Neural cell (in vitro differentiated cells): ENCODE measurements around the gene GNAI2. TPM values are rescaled to one million over a fixed set of nuclear protein-coding genes. Genes with fewer than 3 reads are reported as not detected.

Experiments used
- H2AFZ ChIP-seq: fragments of 200-600, 300-800 bp; sonication (generic), shearing (Covaris generic); 2 replicates; pipeline ENCODE4 v1.6.0; 2014; ENCODE audit warnings: low read depth, mild to moderate bottlenecking, antibody characterized with exemption, low read length, moderate library complexity
- H3F3A ChIP-seq: fragments of 200-600 bp; shearing (Covaris generic); 2 replicates; pipeline ENCODE4 v1.6.1; 2016; ENCODE audit warnings: mild to moderate bottlenecking, moderate library complexity, mixed read lengths, antibody characterized with exemption, low read length; ENCODE audit not compliant: insufficient read depth, poor library complexity, severe bottlenecking
- H3K27ac ChIP-seq: fragments of 200-600, 300-800 bp; sonication (generic), shearing (Covaris generic); 2 replicates; pipeline ENCODE4 v1.5.1; 2014; ENCODE audit warnings: mild to moderate bottlenecking, low read length, moderate library complexity
- H3K27me3 ChIP-seq: fragments of 300-800, 200-600 bp; sonication (generic), shearing (Covaris generic); 2 replicates; pipeline ENCODE4 v1.6.0; 2014; ENCODE audit warnings: mild to moderate bottlenecking, low read depth, low read length, moderate library complexity; ENCODE audit not compliant: insufficient read depth
- H3K36me3 ChIP-seq: fragments of 300-800, 200-600 bp; sonication (generic), shearing (Covaris generic); 2 replicates; pipeline ENCODE4 v1.5.1; 2014; ENCODE audit warnings: mild to moderate bottlenecking, antibody characterized with exemption, low read length, moderate library complexity; ENCODE audit not compliant: insufficient read depth
- H3K4me2 ChIP-seq: fragments of 300-800, 200-600 bp; sonication (generic), shearing (Covaris generic); 2 replicates; pipeline ENCODE4 v1.6.0; 2014; ENCODE audit warnings: mild to moderate bottlenecking, low read length
- H3K4me3 ChIP-seq: fragments of 300-800, 200-600 bp; sonication (generic), shearing (Covaris generic); 2 replicates; pipeline ENCODE4 v1.5.1; 2014; ENCODE audit warnings: mild to moderate bottlenecking, low read length, moderate library complexity
- H3K79me2 ChIP-seq: fragments of 200-600 bp; shearing (Covaris generic); replicated peaks from 2 replicates; pipeline ENCODE4 v1.6.0; 2014; ENCODE audit warnings: mild to moderate bottlenecking, low read length, moderate library complexity; ENCODE audit not compliant: insufficient read depth
- H3K9ac ChIP-seq: fragments of 300-800, 200-600 bp; sonication (generic), shearing (Covaris generic); 2 replicates; pipeline ENCODE4 v1.6.1; 2016; ENCODE audit warnings: mild to moderate bottlenecking, low read length, mixed read lengths
- H3K9me2 ChIP-seq: fragments of 200-600 bp; shearing (Covaris generic); 2 replicates; pipeline ENCODE4 v1.6.1; 2016; ENCODE audit warnings: mild to moderate bottlenecking, low read length, mixed read lengths; ENCODE audit not compliant: insufficient read depth
- H3K9me3 ChIP-seq: fragments of 200-600, 300-800 bp; sonication (generic), shearing (Covaris generic); 2 replicates; pipeline ENCODE4 v1.6.1; 2016; ENCODE audit warnings: mild to moderate bottlenecking, mixed run types, low read length, moderate library complexity, mixed read lengths
- H4K20me1 ChIP-seq: fragments of 200-600 bp; shearing (Covaris generic); 2 replicates; pipeline ENCODE4 v1.6.1; 2016; ENCODE audit warnings: mild to moderate bottlenecking, mixed run types; ENCODE audit not compliant: insufficient read depth
- CTCF ChIP-seq: fragments of 450-650 bp; IDR thresholded peaks from 2 replicates; pipeline ENCODE4 v1.5.1; 2014; ENCODE audit warnings: antibody characterized with exemption, mild to moderate bottlenecking, moderate library complexity; ENCODE audit not compliant: poor library complexity, severe bottlenecking
- EP300 ChIP-seq: fragments of 450-650 bp; conservative IDR thresholded peaks from 2 replicates; pipeline ENCODE4 v1.6.1; 2014; ENCODE audit warnings: antibody characterized with exemption, mild to moderate bottlenecking, moderate library complexity; ENCODE audit not compliant: poor library complexity, severe bottlenecking
- EZH2 ChIP-seq: fragments of 200-600, 300-800 bp; shearing (Covaris generic), sonication (generic); IDR thresholded peaks from 2 replicates; pipeline ENCODE4 v1.6.1; 2014; ENCODE audit warnings: antibody characterized with exemption, low read length, borderline replicate concordance, mild to moderate bottlenecking; ENCODE audit not compliant: insufficient read depth, poor library complexity, severe bottlenecking
- MXI1 ChIP-seq: fragments of 450-650 bp; conservative IDR thresholded peaks from 2 replicates; pipeline ENCODE4 v1.6.1; 2014; ENCODE audit warnings: antibody characterized with exemption, mild to moderate bottlenecking; ENCODE audit not compliant: poor library complexity, severe bottlenecking
- POLR2AphosphoS5 ChIP-seq: IDR thresholded peaks from 2 replicates; pipeline ENCODE4 v1.6.1; 2012
- RAD21 ChIP-seq: fragments of 450-650 bp; conservative IDR thresholded peaks from 2 replicates; pipeline ENCODE4 v1.6.1; 2014; ENCODE audit warnings: antibody characterized with exemption, mild to moderate bottlenecking, moderate library complexity
- SMC3 ChIP-seq: fragments of 450-650 bp; conservative IDR thresholded peaks from 2 replicates; pipeline ENCODE4 v1.6.1; 2014; ENCODE audit warnings: antibody characterized with exemption, mild to moderate bottlenecking, moderate library complexity; ENCODE audit not compliant: poor library complexity
- TAF1 ChIP-seq: IDR thresholded peaks from 2 replicates; pipeline ENCODE4 v1.6.1; 2012; ENCODE audit warnings: low read depth
- polyA plus RNA-seq: library from polyadenylated mRNA; depleted of rRNA; stranded (reverse); fragments of >200 nt; gene quantifications from 2 replicates; pipeline ENCODE4 v1.2.3, GENCODE V29; 2014
- TF ChIP-seq, protein P1 (sequence below): IDR thresholded peaks from 2 replicates; pipeline ENCODE4 v1.6.1; 2012; ENCODE audit warnings: borderline replicate concordance

Gene GNAI2
- polyA plus RNA-seq, 1 donor from 2014 or later, result 101 TPM

DNA sequence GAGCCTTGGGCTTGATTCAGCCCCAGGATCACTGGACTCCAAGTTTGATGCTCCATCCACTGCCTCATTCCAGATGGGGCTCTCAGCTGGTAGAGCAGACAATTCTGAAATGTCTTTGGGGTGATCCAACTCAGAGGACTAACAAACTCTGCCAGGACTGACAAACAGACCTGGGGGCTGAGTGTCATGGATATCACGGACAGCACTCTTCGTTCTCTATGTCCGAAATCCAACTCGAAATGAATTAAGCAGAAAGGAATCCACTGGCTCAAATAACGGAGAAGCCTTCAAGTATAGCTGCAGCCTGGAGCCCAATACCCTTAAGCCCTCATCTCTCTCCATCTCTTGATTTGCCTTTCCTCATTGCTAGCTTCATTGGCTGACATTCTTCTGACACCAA, 16.7 kb upstream of the GNAI2 start:
- no peak overlapping the region for H3K27ac ChIP-seq
- no peak for TF ChIP-seq TAF1
- TF ChIP-seq SMC3, result no peak
- no peak for TF ChIP-seq POLR2AphosphoS5
- TF ChIP-seq MXI1, result no peak
- TF ChIP-seq RAD21, result no peak
- TF ChIP-seq CTCF, result no peak
- TF ChIP-seq, protein P1, sequence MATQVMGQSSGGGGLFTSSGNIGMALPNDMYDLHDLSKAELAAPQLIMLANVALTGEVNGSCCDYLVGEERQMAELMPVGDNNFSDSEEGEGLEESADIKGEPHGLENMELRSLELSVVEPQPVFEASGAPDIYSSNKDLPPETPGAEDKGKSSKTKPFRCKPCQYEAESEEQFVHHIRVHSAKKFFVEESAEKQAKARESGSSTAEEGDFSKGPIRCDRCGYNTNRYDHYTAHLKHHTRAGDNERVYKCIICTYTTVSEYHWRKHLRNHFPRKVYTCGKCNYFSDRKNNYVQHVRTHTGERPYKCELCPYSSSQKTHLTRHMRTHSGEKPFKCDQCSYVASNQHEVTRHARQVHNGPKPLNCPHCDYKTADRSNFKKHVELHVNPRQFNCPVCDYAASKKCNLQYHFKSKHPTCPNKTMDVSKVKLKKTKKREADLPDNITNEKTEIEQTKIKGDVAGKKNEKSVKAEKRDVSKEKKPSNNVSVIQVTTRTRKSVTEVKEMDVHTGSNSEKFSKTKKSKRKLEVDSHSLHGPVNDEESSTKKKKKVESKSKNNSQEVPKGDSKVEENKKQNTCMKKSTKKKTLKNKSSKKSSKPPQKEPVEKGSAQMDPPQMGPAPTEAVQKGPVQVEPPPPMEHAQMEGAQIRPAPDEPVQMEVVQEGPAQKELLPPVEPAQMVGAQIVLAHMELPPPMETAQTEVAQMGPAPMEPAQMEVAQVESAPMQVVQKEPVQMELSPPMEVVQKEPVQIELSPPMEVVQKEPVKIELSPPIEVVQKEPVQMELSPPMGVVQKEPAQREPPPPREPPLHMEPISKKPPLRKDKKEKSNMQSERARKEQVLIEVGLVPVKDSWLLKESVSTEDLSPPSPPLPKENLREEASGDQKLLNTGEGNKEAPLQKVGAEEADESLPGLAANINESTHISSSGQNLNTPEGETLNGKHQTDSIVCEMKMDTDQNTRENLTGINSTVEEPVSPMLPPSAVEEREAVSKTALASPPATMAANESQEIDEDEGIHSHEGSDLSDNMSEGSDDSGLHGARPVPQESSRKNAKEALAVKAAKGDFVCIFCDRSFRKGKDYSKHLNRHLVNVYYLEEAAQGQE, result no peak
- no peak for TF ChIP-seq EP300
- TF ChIP-seq EZH2, result no peak

GRCh38 chr3:50220109-50220508, 15.9 kb upstream of the GNAI2 start:
- H3K9me3 ChIP-seq, result no peaks in the 10 kb centered on the region
- H3K9me2 ChIP-seq, result no peaks in the 10 kb centered on the region
- H2AFZ ChIP-seq, result no peak overlapping the region
- no peaks in the 10 kb centered on the region for H4K20me1 ChIP-seq
- H3K36me3 ChIP-seq, result no peaks in the 10 kb centered on the region
- no peak overlapping the region for H3K4me2 ChIP-seq
- H3K4me3 ChIP-seq, result no peak overlapping the region
- no peak overlapping the region for H3K9ac ChIP-seq
- H3K27me3 ChIP-seq, result no peaks in the 10 kb centered on the region
- H3F3A ChIP-seq, result no peaks in the 10 kb centered on the region
- H3K27ac ChIP-seq, result no peak overlapping the region
- no peaks in the 10 kb centered on the region for H3K79me2 ChIP-seq
- no peak for TF ChIP-seq SMC3
- no peak for TF ChIP-seq MXI1
- TF ChIP-seq POLR2AphosphoS5, result no peak
- no peak for TF ChIP-seq EZH2
- no peak for TF ChIP-seq EP300
- TF ChIP-seq CTCF, result no peak
- TF ChIP-seq, protein P1, result no peak
- TF ChIP-seq RAD21, result no peak

More for the DNA sequence above, 16.7 kb upstream of the GNAI2 start:
- no peak overlapping the region for H2AFZ ChIP-seq
- no peaks in the 10 kb centered on the region for H3F3A ChIP-seq
- H4K20me1 ChIP-seq, result no peaks in the 10 kb centered on the region
- H3K4me2 ChIP-seq, result no peak overlapping the region
- no peaks in the 10 kb centered on the region for H3K36me3 ChIP-seq
- H3K9ac ChIP-seq, result no peak overlapping the region
- H3K9me3 ChIP-seq, result no peaks in the 10 kb centered on the region
- no peaks in the 10 kb centered on the region for H3K27me3 ChIP-seq
- no peaks in the 10 kb centered on the region for H3K9me2 ChIP-seq
- no peaks in the 10 kb centered on the region for H3K79me2 ChIP-seq
- H3K4me3 ChIP-seq, result no peak overlapping the region
